Osteoblast (primary cell): Measurements from ENCODE around the gene REX1BD. TPM values are rescaled to one million over a fixed set of nuclear protein-coding genes. Genes with fewer than 3 reads are reported as not detected.
A peak's percentile ranks its signal among the peaks of the same experiment; 100 is the strongest.

ENCODE experiments used
- DNase-seq: peaks from one replicate; pipeline ENCODE4 v3.0.0; 2011; ENCODE audit warnings: low spot score, mixed read lengths; ENCODE audit not compliant: insufficient read length; ENCODE audit errors: missing footprints
- H2AFZ ChIP-seq: 2 replicates; pipeline ENCODE4 v1.6.0; 2011; ENCODE audit warnings: mild to moderate bottlenecking, low read length
- H3K27ac ChIP-seq: 2 replicates; pipeline ENCODE4 v1.5.1; 2011; ENCODE audit warnings: mild to moderate bottlenecking, low read depth, low read length, moderate library complexity
- H3K27me3 ChIP-seq: 2 replicates; pipeline ENCODE4 v1.6.0; 2012; ENCODE audit warnings: mild to moderate bottlenecking, control low read depth, inconsistent platforms, low read length, moderate library complexity; ENCODE audit not compliant: insufficient read depth
- H3K36me3 ChIP-seq: 2 replicates; pipeline ENCODE4 v1.5.1; 2011; ENCODE audit warnings: mild to moderate bottlenecking, low read length, control low read depth, moderate library complexity; ENCODE audit not compliant: insufficient read depth
- H3K4me1 ChIP-seq: 2 replicates; pipeline ENCODE4 v1.5.1; 2011; ENCODE audit warnings: mild to moderate bottlenecking, low read length, control low read depth, moderate library complexity; ENCODE audit not compliant: insufficient read depth
- H3K4me2 ChIP-seq: 2 replicates; pipeline ENCODE4 v1.6.0; 2011; ENCODE audit warnings: mild to moderate bottlenecking, low read length; ENCODE audit not compliant: insufficient read depth
- H3K4me3 ChIP-seq: fragments of 200-600 bp; sonication (generic); 3 replicates; pipeline ENCODE4 v1.5.1; 2012; ENCODE audit warnings: mild to moderate bottlenecking, low read length, inconsistent platforms; ENCODE audit not compliant: insufficient read depth
- H3K79me2 ChIP-seq: 2 replicates; pipeline ENCODE4 v1.6.0; 2012; ENCODE audit warnings: mild to moderate bottlenecking, low read length, control low read depth, inconsistent platforms; ENCODE audit not compliant: insufficient read depth
- H3K9me3 ChIP-seq: 2 replicates; pipeline ENCODE4 v1.5.1; 2011; ENCODE audit warnings: low read depth, low read length, control low read depth
- H4K20me1 ChIP-seq: 2 replicates; pipeline ENCODE4 v1.6.0; 2012; ENCODE audit warnings: mild to moderate bottlenecking, low read length, control low read depth; ENCODE audit not compliant: insufficient read depth
- total RNA-seq: library from RNA; depleted of rRNA; stranded (reverse); fragments of >200 nt; gene quantifications from 2 replicates; pipeline ENCODE4 v1.2.3, GENCODE V29; 2012
- TF ChIP-seq, protein P1 (sequence below): IDR thresholded peaks from 2 replicates; pipeline ENCODE4 v1.5.1; 2011; ENCODE audit warnings: mild to moderate bottlenecking, low read depth, low read length, moderate library complexity; ENCODE audit errors: extremely low read depth

REX1BD gene
- total RNA-seq, 1 donor: 29.7 TPM

DNA sequence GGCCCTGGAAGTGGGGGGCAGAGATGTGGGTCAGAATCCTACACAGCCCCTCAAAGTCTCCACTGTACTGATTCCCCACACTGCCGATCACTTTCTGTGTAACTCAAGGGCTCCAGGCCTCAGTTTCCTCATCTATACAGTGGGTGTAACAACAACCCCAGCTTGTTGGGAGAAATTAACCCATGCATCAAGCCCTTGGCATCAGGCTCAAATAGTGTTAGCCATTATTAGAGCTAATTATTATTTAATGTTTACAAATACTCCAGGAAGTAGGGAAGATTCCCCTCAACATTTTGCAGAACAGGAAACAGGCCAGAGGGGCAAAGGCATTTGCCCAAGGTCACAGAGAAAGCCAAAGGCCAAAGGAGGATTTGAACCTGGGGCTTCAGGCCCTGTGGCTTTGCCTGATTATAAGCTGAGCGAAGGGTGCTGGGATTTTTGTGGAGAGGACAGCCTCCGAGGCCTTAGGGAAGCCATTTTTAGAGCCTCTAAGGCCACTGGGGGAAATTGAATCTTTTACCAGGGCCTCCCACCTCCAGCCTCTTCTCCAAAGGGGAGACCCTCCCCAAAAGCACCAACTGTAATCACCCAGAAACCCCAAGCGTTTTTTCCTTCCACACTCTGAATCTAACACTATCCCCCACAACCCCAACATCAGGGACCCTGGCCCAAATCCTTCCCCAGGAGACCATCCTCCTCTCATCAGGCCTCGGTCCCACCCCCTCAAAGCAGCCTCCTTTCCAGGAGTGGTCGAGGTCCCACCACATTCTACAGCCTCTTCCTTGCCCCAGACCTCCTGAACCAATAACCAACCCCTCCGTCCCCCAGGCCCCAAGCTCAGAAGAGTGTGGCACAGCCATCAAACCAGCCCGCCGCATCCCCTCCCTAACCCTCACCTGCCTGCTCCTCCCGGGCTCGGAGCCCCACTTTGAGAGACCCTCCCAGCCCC lies 46.3 kb upstream of the REX1BD start:
- Histone ChIP-seq H3K9me3 (no peaks in the 10 kb centered on the region), H3K27ac (peak overlapping the region; percentile 73), H3K4me3 (peak overlapping the region; percentile 78), H3K27me3 (no peaks in the 10 kb centered on the region), H2AFZ (no peak overlapping the region), H4K20me1 (peaks cover 4% of the 10 kb centered on the region), H3K79me2 (peaks cover 19% of the 10 kb centered on the region), H3K4me1 (peaks cover 16% of the 10 kb centered on the region), H3K4me2 (peak overlapping the region; percentile 95), H3K36me3 (peaks cover 29% of the 10 kb centered on the region)
- peak; percentile 88 for DNase-seq
- TF ChIP-seq, protein P1, sequence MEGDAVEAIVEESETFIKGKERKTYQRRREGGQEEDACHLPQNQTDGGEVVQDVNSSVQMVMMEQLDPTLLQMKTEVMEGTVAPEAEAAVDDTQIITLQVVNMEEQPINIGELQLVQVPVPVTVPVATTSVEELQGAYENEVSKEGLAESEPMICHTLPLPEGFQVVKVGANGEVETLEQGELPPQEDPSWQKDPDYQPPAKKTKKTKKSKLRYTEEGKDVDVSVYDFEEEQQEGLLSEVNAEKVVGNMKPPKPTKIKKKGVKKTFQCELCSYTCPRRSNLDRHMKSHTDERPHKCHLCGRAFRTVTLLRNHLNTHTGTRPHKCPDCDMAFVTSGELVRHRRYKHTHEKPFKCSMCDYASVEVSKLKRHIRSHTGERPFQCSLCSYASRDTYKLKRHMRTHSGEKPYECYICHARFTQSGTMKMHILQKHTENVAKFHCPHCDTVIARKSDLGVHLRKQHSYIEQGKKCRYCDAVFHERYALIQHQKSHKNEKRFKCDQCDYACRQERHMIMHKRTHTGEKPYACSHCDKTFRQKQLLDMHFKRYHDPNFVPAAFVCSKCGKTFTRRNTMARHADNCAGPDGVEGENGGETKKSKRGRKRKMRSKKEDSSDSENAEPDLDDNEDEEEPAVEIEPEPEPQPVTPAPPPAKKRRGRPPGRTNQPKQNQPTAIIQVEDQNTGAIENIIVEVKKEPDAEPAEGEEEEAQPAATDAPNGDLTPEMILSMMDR: no peak

DNA sequence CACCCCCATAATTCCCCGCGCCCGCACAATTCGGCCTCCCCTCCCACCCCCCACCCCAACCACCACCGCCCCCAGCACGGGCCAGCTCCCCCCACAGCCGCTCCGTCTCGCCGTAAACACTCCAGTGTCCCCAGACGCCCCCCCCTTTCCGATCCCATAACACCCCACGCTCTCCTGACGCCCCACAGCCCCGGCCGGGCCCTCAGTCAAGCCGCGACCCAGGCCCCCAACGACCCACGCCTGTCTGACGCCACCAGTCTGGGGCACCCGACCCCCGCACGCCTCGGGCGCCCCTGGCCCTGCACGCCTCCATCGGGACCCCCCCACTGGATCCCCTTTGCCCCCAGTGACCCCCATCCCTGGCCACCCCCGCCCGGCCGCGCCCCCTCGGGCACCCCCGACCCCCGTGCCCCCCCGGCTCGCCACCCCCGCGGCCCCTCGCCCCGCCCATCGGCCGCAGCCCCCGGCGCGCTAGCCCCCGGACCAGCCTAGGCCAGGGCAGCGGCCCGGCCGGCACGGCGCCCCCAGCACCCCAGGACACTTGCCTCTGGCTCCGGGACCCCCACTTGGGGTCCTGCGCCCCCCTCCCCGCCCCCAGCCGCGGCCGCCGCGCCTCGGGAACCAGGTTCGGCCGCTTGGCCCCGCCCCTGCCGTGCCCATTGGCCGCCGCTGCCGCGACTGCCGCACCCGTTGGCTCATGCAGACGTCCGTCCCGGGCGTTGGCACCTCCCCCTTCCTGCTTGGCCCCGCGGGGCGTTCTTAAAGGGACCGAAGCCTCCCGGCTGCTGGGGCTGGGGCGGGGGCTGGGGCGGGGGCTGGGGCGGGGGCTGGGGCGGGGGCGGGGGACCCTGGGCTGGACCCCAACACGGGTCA lies 45.4 kb upstream of the REX1BD start, which contains the start of gene FKBP8:
TSS of gene FKBP8 (minus strand) at position 633 of the 873 bp plus-strand sequence. CDS start 1,603 bp downstream, outside the sequence.
- H3K4me3 ChIP-seq: peak within 1 kb of the TSS; percentile 78
- peaks cover 16% of the 10 kb centered on the region for H3K4me1 ChIP-seq
- no peaks in the 10 kb centered on the region for H3K9me3 ChIP-seq
- H3K27ac ChIP-seq: peak within 1 kb of the TSS; percentile 73
- H3K36me3 ChIP-seq: peaks cover 24% of the 10 kb centered on the region
- peak within 1 kb of the TSS; percentile 96 for H2AFZ ChIP-seq
- peaks cover 19% of the 10 kb centered on the region for H3K79me2 ChIP-seq
- TF ChIP-seq, protein P1: no peak
- H3K4me2 ChIP-seq: peak within 1 kb of the TSS; percentile 96
- peak; percentile 100 for DNase-seq
- no peaks in the 10 kb centered on the region for H3K27me3 ChIP-seq
- H4K20me1 ChIP-seq: peaks cover 4% of the 10 kb centered on the region

DNA sequence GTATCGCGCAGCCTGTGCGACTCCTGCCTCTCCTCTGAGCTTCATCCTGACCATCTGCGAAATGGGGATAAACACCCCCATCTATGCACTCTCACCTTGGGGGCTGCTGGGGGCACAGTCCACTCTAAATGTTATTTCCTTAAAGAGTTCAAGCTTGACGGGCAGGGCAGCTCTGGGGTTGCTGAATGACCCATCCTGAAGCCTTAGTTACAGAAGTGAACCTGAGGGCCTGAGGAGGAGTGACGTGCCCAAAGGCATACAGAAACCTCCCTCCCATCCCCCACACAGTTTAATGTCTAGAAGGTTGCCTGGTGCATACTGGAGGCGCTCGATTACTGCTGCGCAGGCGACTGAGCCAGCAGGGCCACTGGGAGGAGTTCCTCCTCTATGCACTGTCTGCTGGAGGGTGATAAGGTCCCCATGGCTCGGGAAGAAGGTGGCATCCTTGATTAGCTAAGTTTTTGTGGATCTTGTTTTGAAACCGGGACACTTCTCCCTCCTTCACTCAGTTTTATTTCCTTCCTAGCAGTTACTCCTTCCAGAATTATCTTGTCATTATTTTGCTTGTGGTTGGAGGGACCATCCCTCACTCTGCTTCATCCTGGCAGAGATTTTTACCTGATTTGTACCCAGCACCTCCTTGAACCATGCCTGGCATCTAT lies 44.7 kb upstream of the REX1BD start:
- Histone ChIP-seq H3K36me3 (peaks cover 21% of the 10 kb centered on the region), H3K4me1 (peaks cover 16% of the 10 kb centered on the region), H4K20me1 (peaks cover 4% of the 10 kb centered on the region), H3K79me2 (peaks cover 19% of the 10 kb centered on the region), H3K27ac (no peak overlapping the region), H3K4me3 (peak overlapping the region; percentile 72), H2AFZ (peak overlapping the region; percentile 96), H3K4me2 (peak overlapping the region; percentile 96), H3K9me3 (no peaks in the 10 kb centered on the region), H3K27me3 (no peaks in the 10 kb centered on the region)
- TF ChIP-seq, protein P1: no peak
- peak; percentile 96 for DNase-seq
